DND-41 (cell line): Measurements from ENCODE around the gene PSMD3.

ENCODE experiments used
- EZH2 ChIP-seq: IDR thresholded peaks from 3 replicates; pipeline ENCODE4 v1.6.1; 2012; ENCODE audit warnings: borderline replicate concordance, low read depth, mild to moderate bottlenecking, moderate library complexity, low read length, inconsistent platforms; ENCODE audit not compliant: severe bottlenecking
- TF ChIP-seq, protein P1 (sequence below): IDR thresholded peaks from 2 replicates; pipeline ENCODE4 v1.5.1; 2012; ENCODE audit warnings: borderline replicate concordance, low read length, moderate library complexity, mild to moderate bottlenecking; ENCODE audit not compliant: poor library complexity, severe bottlenecking; ENCODE audit errors: extremely low read depth

DNA sequence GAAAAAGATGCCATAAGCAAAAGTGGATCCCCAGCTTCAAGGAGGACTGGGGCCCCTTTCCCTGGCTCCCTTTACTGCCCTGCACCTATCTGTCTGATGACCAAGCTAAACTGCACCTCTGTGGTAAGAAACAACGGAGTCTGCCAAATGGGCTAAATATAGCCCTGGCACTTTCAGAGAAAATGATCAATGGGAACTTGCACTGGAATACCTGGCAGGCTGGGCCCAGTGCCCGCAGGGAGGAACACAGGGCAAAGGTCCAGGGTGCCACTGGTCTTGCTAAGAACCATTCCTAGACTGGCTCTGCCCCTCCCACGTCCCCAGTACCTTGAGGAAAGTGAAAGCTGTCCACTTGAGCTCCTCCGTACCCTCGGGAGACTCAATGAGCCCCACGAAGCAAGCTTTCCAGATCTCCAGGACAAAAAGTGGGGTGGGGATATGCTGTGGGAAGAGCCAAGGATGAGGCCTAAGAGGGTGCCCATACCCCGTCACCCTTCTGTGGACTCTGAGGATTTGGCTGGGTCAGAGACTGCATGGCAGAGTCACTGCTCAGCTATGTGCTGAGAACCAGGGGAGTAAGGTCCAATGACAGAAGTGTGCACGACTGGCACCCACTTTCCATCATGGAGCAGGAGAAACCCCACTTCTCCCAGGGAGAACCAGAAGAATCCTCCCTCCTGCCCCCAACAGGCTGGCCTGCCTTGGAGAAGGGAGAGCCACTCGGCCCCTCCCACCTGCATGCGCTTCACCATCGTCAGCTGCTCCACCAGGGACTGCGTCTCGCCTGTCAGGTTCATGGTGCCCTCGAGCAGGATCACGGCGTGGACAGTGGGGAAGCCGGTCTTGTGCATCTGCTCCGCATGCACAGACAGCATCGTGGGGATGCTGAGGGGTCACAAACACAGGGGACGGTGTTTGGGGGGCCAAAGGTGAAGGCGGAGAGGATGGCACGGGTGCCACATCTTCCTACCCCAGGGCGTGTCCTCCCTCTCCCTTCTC lies 52.0 kb downstream of the PSMD3 start:
- TF ChIP-seq, protein P1, sequence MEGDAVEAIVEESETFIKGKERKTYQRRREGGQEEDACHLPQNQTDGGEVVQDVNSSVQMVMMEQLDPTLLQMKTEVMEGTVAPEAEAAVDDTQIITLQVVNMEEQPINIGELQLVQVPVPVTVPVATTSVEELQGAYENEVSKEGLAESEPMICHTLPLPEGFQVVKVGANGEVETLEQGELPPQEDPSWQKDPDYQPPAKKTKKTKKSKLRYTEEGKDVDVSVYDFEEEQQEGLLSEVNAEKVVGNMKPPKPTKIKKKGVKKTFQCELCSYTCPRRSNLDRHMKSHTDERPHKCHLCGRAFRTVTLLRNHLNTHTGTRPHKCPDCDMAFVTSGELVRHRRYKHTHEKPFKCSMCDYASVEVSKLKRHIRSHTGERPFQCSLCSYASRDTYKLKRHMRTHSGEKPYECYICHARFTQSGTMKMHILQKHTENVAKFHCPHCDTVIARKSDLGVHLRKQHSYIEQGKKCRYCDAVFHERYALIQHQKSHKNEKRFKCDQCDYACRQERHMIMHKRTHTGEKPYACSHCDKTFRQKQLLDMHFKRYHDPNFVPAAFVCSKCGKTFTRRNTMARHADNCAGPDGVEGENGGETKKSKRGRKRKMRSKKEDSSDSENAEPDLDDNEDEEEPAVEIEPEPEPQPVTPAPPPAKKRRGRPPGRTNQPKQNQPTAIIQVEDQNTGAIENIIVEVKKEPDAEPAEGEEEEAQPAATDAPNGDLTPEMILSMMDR, result no peak
- no peak for TF ChIP-seq EZH2
